Measurements from ENCODE around the gene SMAD1. TPM values are rescaled to one million over a fixed set of nuclear protein-coding genes. Genes with fewer than 3 reads are reported as not detected.
A peak's percentile ranks its signal among the peaks of the same experiment; 100 is the strongest.
"Not testable (repeated sequence)": the region's sequence is repeated elsewhere in the genome, so short reads cannot be mapped to it uniquely, and the experiment has no call there.

SMAD1 gene
- total RNA-seq, 1 experiment from 2014 or later = 13.4 TPM

DNA sequence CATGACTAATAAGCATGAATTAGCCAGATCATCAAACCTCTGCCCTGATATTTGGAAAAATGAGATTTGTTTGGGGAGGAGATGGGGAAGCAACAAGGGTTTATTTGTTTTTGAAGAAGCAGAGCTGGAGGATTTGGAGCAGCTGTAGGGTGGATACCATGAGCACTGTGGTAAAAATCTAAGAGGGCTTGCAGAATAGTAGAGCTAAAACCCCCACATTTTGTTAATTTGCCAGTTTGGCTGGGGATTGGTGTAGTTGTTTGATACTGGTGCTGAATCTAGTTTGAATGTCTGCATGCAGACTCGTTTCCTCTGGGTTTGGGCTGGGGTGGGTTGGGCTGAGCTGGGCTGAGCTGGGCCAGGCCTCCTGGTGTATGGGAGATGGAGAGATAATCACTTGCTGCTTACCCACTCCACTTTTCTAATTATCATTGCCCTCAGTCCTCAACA lies 43.7 kb downstream of the SMAD1 start:
- no peak for DNase-seq (ENCODE audit: low spot score)

- no peak for DNase-seq (ENCODE audit: low spot score)
Observed at GRCh38 chr4:145527773-145528172, 46.1 kb downstream of the SMAD1 start.

- DNase-seq (ENCODE audit: low spot score) = no peak
Observed at GRCh38 chr4:145528601-145529000, 46.9 kb downstream of the SMAD1 start.

DNA sequence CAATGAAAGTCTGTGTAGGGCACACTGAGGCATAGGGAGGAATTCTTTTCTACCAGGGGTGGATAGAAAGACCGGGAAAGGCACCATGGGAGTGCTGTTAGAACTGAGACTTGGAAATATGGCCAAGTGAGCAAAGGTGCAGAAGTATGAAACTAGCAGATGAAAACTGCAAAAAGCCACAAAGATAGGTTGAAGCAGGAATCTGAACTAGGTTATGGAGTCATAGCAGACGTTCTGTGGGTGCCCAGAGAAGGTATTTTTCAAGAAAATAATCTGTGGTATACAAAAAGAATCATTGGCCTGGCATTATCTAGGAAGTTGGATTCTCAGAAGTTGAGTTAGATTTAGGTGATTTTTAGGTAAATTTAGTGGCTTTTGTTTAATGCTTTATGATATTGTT lies 48.5 kb downstream of the SMAD1 start:
- no peak for DNase-seq (ENCODE audit: low spot score)

- no peak for DNase-seq (ENCODE audit: low spot score)
Observed at GRCh38 chr4:145530662-145531061, 49.0 kb downstream of the SMAD1 start.

GRCh38 chr4:145531223-145531622 lies 49.6 kb downstream of the SMAD1 start:
- no peak for DNase-seq (ENCODE audit: low spot score)

DNA sequence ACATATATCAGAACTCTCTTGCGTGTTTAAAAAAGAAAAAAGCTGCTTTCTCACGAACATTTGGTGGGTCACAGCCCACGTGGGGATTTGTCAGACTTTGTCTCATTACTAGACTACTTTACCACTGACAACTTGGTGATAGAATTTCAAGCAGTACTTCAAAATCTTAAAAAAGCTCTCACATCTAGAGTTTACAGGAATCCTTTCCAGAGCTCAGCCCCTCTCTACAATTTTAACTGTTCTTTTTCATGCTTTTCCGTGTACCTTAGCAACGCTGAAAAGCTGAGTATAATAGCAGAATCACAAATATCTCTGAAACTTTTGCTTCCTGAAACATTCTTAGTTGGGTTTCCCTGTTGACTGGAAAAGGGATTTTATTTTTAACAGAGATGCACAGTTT lies 50.2 kb downstream of the SMAD1 start:
- DNase-seq (ENCODE audit: low spot score) = no peak

GRCh38 chr4:145533001-145533400 lies 51.3 kb downstream of the SMAD1 start:
- DNase-seq (ENCODE audit: low spot score) = no peak

DNA sequence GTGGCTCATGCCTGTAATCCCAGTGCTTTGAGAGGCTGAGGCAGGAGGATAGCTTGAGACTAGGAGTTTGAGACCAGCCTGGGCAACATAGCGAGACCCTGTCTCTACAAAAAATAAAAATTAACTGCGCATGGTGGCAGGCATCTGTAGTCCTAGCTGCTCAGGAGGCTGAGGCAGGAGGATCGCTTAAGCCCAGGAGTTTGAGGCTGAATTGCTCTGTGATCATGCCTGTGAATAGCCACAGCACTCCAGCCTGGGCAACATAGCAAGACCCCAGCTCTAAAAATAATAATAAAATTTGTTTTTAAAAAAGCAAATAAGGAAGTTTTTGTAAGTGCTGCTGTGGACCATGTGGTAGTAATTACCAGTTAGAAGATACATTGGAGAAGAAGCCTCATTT lies 51.8 kb downstream of the SMAD1 start:
- not testable (repeated sequence) for DNase-seq (ENCODE audit: low spot score)

- no peak for DNase-seq (ENCODE audit: low spot score)
Observed at GRCh38 chr4:145533961-145534360, 52.3 kb downstream of the SMAD1 start.

DNA sequence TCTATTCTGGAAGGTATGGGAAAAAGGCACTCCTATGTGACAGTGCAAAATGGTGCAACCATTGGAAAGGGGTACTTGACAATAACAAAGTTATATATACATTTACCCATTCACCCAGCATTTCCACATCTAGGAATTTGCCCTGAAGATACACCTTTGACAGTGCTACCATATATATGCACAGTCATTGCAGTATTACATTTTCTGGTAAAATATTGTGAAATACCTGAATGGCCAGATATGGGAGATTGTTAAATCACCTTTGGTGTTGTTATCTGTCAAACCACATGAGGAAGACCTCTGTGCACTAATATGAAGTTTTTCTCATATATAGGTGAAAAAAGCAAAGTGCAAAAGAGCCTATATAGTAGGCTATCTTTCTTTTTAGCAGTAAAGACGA lies 53.5 kb downstream of the SMAD1 start:
- no peak for DNase-seq (ENCODE audit: low spot score)

GRCh38 chr4:145536044-145536443 lies 54.4 kb downstream of the SMAD1 start:
- no peak for DNase-seq (ENCODE audit: low spot score)

DNA sequence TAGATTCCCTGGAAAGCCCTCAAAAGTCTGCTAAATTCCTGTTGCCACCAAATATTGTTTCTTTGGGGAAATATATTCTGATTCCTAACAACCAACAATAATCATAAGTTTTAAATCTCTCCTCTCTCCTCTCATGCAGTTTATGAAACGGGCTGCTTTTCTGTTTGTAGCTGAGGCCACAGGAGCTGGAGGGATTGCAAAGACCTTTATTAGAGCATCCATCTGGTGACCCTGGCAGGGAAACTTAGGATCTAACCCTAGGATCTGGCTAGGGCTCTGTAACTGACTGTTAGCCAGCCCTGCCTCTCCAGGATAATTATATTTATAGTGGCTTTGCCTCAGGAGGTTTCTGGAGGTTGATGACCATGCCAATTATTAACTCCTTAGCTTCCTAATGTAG lies 56.9 kb downstream of the SMAD1 start:
- no peak for DNase-seq (ENCODE audit: low spot score)

DNA sequence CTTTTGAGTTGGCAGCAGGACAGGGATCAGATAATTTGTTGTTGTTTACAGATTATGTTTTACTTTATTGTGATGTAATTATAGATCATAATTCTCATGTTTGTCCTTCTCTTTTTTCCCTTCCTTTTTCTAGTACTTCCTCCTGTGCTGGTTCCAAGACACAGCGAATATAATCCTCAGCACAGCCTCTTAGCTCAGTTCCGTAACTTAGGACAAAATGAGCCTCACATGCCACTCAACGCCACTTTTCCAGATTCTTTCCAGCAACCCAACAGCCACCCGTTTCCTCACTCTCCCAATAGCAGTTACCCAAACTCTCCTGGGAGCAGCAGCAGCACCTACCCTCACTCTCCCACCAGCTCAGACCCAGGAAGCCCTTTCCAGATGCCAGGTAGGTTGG lies 58.0 kb downstream of the SMAD1 start:
- no peak for DNase-seq (ENCODE audit: low spot score)

DNA sequence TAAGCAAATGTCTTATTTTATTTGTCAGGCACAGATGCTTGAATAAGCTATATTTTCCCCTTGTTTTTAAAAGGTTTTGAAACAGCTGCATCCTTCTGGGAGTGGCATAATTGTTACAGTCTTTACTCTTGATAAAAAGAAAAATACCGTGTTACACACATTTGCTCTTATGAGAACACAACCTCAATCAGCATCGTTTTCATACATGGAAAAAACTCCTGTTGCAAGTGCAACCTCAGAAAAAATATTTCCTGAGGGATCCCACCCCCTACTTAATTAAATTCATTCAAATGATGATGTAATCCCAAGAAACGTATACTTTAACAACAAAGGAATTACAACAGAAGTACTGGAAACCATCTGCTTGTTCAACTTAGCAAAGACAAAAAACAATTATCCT lies 58.6 kb downstream of the SMAD1 start:
- DNase-seq (ENCODE audit: low spot score) = no peak

- DNase-seq (ENCODE audit: low spot score) = no peak
Observed at GRCh38 chr4:145541346-145541745, 59.7 kb downstream of the SMAD1 start.

DNA sequence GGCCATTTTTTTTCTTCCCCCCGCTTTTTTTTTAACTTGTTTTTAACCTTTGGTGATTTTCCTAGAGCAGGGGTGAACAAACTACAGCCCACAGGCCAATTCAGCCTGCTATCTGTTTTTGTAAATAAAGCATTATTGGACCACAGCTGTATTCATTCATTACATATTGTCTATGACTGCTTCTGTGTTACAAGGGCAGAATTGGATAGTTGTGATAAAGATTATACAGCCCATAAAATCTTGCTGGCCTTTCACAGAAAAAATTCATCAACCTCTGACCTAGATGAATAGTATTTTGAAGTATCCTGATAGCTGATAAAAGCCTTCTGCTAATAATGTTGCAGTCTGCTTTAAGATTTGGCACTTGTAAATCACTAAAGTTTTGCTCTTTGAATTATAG lies 63.4 kb downstream of the SMAD1 start:
- DNase-seq (ENCODE audit: low spot score) = no peak

DNA sequence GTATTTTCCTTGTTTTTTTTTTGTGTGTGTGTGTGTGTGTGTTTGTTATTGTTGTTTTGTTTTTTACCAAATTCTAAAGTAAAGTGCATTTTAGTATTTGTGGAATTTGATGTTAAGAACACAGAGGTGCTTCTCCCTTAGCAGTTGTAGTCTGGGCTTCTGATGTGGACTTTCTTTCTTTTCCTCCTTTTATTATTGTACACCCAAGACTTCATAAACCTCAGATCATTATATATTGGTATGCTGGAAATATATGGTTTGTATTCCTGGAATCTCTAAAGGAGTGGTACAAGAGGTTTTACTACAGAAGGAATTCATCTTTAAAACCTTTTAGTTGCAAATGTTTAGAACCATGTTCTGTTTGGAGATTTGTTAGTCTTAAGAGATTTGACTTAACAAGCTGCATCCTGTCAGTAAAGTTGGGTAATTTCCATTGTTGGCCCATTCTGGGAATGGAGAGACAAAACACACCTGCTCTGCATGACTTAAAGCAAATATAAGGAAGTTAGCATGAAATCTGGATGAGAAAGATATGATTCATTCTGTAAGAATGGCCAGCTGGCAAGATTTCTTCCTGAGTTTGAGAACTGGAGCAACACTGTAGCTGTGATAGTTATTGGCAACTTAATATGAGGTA lies 64.0 kb downstream of the SMAD1 start:
- DNase-seq (ENCODE audit: low spot score) = peak; percentile 82

GRCh38 chr4:145546175-145546915 lies 64.7 kb downstream of the SMAD1 start:
- no peak for DNase-seq (ENCODE audit: low spot score)

GRCh38 chr4:145551660-145552059 lies 70.0 kb downstream of the SMAD1 start:
- DNase-seq (ENCODE audit: low spot score) = no peak

GRCh38 chr4:145552181-145552822 lies 70.6 kb downstream of the SMAD1 start:
- DNase-seq (ENCODE audit: low spot score) = no peak

GRCh38 chr4:145553375-145553774 lies 71.7 kb downstream of the SMAD1 start:
- DNase-seq (ENCODE audit: low spot score) = no peak

DNA sequence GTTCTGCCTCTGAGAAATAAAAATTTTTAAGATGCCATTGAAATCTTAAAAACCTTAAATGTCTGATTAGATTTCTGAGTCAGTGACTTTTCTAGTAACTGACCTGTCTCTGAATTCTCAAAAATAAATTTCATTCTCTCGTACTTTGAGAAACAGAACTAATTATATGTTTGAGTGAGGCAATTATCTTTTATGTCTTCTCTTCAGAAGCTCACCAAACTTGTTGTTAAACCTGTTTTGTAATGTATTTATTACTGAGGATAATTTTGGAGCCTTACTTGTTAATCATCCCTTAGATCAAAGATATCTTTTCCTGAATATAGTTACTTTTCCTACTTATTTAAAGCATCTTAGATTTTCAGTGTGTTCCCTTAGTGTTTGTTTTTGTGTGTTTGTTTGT lies 73.0 kb downstream of the SMAD1 start:
- no peak for DNase-seq (ENCODE audit: low spot score)
